Nephron (organoid): ENCODE results near the gene CCNT2.

Experiments used
- H3K27ac Mint-ChIP-seq, 3 experiments: 2 replicates each; pipeline ENCODE4 v1.8.0; 2020; ENCODE audit warnings: mixed read lengths in 3 of 3, mild to moderate bottlenecking in 2 of 3, moderate library complexity in 1 of 3
- H3K27me3 Mint-ChIP-seq: 2 replicates; pipeline ENCODE4 v1.8.0; 2021; ENCODE audit warnings: low read depth, mild to moderate bottlenecking, moderate library complexity, mixed read lengths
- H3K36me3 Mint-ChIP-seq: 2 replicates; pipeline ENCODE4 v1.8.0; 2020; ENCODE audit warnings: low read depth, mixed read lengths
- H3K4me1 Mint-ChIP-seq: 2 replicates; pipeline ENCODE4 v1.8.0; 2020; ENCODE audit warnings: mixed read lengths
- H3K4me3 Mint-ChIP-seq, 3 experiments: 2 replicates each; pipeline ENCODE4 v1.8.0; 2020; ENCODE audit warnings: mild to moderate bottlenecking in 3 of 3, mixed read lengths in 3 of 3, moderate library complexity in 2 of 3
- H3K9me3 Mint-ChIP-seq: 2 replicates; pipeline ENCODE4 v1.8.0; 2020; ENCODE audit warnings: mixed read lengths
- CTCF ChIP-seq, 3 experiments: fragments of 200-600 bp; sonication (generic); IDR thresholded peaks; one replicate each; pipeline ENCODE4 v1.5.0; 2021; ENCODE audit warnings: antibody characterized with exemption in 3 of 3; ENCODE audit not compliant: unreplicated experiment in 3 of 3

Gene CCNT2

GRCh38 chr2:134883552-134884293 lies 34.9 kb upstream of the CCNT2 start:
- Mint-ChIP-seq H3K27ac (no peak overlapping the region), H3K27me3 (no peaks in the 10 kb centered on the region), H3K9me3 (peaks cover 14% of the 10 kb centered on the region), H3K4me3 (no peak overlapping the region), H3K36me3 (peaks cover 20% of the 10 kb centered on the region), H3K4me1 (no peaks in the 10 kb centered on the region)
- TF ChIP-seq CTCF (IDR thresholded peaks at IDR 0.05; ENCODE audit: unreplicated experiment in 3 of 3), result no peak

DNA sequence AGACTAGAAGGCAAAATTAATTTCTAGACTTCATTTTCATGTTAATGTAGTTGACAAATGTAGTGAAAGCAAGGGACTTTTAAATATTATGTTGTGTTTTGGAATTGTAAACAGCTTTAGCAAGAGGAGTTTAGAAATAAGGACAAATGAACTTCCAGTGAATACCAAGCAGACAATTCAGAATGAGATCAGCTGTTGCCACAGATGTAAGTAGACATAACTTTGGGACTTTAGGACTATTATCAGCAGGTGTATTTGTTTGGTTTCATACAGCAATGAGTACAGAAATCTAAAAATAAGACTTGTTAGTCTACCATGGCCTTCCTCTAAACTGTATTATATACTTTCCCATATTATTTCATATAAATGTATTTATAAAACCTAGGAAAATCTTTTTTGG lies 34.2 kb upstream of the CCNT2 start:
- Mint-ChIP-seq H3K4me1 (no peaks in the 10 kb centered on the region), H3K27ac (no peak overlapping the region), H3K9me3 (peaks cover 8% of the 10 kb centered on the region), H3K4me3 (no peak overlapping the region), H3K36me3 (peaks cover 13% of the 10 kb centered on the region), H3K27me3 (no peaks in the 10 kb centered on the region)
- TF ChIP-seq CTCF (IDR thresholded peaks at IDR 0.05; ENCODE audit: unreplicated experiment in 3 of 3), result no peak

- Mint-ChIP-seq H3K4me1 (no peaks in the 10 kb centered on the region), H3K9me3 (no peaks in the 10 kb centered on the region)
- no peak for TF ChIP-seq CTCF (IDR thresholded peaks at IDR 0.05; ENCODE audit: unreplicated experiment in 3 of 3)
These were observed 26.2 kb upstream of the CCNT2 start for GRCh38 chr2:134892282-134893035.

GRCh38 chr2:134897932-134898331 lies 20.7 kb upstream of the CCNT2 start:
- peak; percentile 39 to 50 (median 41) for TF ChIP-seq CTCF (IDR thresholded peaks at IDR 0.05; ENCODE audit: unreplicated experiment in 3 of 3)
- H3K27ac Mint-ChIP-seq, result no peak overlapping the region
- no peaks in the 10 kb centered on the region for H3K9me3 Mint-ChIP-seq
- H3K36me3 Mint-ChIP-seq, result no peaks in the 10 kb centered on the region
- H3K4me3 Mint-ChIP-seq, result no peak overlapping the region
- H3K27me3 Mint-ChIP-seq, result no peaks in the 10 kb centered on the region
- peaks cover 10% of the 10 kb centered on the region for H3K4me1 Mint-ChIP-seq

More at GRCh38 chr2:134892282-134893035, 26.2 kb upstream of the CCNT2 start:
- Mint-ChIP-seq H3K27ac (peak overlapping the region in 1 of 3 experiments; percentile 9), H3K27me3 (no peaks in the 10 kb centered on the region), H3K36me3 (no peaks in the 10 kb centered on the region), H3K4me3 (no peak overlapping the region)

DNA sequence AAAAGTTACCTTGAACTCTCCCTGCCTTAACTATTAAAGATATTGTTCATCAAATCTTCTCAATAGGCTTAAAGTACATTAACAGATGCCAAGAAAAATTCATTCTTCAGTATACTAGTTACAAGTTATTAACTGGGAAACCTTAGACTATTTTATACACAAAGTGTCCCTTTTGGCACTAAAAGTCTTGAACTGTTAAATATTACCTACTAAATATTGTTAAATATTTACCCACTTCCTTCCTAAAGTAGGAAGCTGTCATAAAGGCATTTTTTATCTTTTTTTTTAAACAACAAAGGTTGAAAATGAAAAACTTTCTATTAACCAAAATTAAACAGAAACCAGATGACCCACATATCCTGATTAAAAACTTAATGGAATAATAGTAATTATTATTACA lies 19.4 kb upstream of the CCNT2 start:
- Mint-ChIP-seq H3K4me1 (peaks cover 10% of the 10 kb centered on the region), H3K36me3 (no peaks in the 10 kb centered on the region), H3K27me3 (no peaks in the 10 kb centered on the region), H3K4me3 (no peak overlapping the region), H3K9me3 (no peaks in the 10 kb centered on the region), H3K27ac (no peak overlapping the region)
- TF ChIP-seq CTCF (IDR thresholded peaks at IDR 0.05; ENCODE audit: unreplicated experiment in 3 of 3), result no peak
